GM19463 (cell line): ENCODE data around the gene BCDIN3D.
A peak's percentile ranks its signal among the peaks of the same experiment; 100 is the strongest.
"Not testable (repeated sequence)": the region's sequence is repeated elsewhere in the genome, so short reads cannot be mapped to it uniquely, and the experiment has no call there.

Experiments
- ATAC-seq: cut with Tn5 transposase; IDR thresholded peaks from one replicate; pipeline ENCODE4 v1.9.1; 2021; ENCODE audit warnings: mild to moderate bottlenecking, moderate library complexity; ENCODE audit not compliant: unreplicated experiment

Gene BCDIN3D

GRCh38 chr12:49863946-49864797, 21.3 kb upstream of the BCDIN3D start:
- ATAC-seq: no peak

GRCh38 chr12:49860921-49861320, 18.0 kb upstream of the BCDIN3D start:
- not testable (repeated sequence) for ATAC-seq

GRCh38 chr12:49855890-49856289, 13.0 kb upstream of the BCDIN3D start:
- not testable (repeated sequence) for ATAC-seq

DNA sequence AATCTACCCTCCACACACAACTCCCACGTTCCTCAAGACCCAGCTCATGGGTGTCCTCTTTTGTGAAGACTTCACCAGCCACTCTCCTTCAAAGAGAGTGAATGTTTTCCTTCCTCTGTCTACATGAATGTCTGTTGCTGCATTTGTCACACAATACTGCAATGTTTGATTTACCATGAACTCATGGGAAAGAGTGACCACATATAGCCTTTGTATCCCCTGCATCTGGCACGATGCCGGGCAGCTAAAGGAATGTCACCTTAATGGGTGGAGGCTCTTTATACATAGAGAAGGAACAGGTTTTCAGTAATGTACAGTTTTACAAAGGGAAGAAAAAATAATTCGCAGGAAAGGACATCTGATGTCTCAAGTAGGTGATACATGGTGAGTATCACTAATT, 12.1 kb upstream of the BCDIN3D start:
- ATAC-seq: no peak

GRCh38 chr12:49853671-49854070, 10.8 kb upstream of the BCDIN3D start:
- no peak for ATAC-seq

- no peak for ATAC-seq
These were observed 4.3 kb upstream of the BCDIN3D start for GRCh38 chr12:49847161-49847560.

GRCh38 chr12:49846032-49846431, 3.1 kb upstream of the BCDIN3D start:
- ATAC-seq: no peak

- no peak for ATAC-seq
These were observed 1.1 kb upstream of the BCDIN3D start for GRCh38 chr12:49843876-49844437.

DNA sequence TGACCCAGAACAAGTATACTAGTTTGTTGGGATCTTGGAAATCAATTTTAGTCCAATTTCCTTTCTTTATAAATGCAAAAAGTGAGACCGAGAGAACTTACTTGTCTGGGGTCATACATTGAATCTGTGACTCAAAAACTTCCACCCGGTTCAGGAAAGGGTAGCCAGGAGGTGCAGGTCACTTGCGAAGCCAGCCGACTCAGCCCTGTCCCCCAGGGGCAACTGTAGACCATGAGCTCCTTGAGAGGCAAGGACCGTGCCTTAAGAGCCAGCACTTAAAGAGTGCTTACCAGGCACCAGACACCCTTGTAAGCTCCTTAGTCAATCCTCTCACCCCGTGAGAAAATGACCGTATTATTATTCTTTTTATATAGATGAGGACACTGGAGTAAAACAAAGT, 505 bp upstream of the BCDIN3D start:
- no peak for ATAC-seq

DNA sequence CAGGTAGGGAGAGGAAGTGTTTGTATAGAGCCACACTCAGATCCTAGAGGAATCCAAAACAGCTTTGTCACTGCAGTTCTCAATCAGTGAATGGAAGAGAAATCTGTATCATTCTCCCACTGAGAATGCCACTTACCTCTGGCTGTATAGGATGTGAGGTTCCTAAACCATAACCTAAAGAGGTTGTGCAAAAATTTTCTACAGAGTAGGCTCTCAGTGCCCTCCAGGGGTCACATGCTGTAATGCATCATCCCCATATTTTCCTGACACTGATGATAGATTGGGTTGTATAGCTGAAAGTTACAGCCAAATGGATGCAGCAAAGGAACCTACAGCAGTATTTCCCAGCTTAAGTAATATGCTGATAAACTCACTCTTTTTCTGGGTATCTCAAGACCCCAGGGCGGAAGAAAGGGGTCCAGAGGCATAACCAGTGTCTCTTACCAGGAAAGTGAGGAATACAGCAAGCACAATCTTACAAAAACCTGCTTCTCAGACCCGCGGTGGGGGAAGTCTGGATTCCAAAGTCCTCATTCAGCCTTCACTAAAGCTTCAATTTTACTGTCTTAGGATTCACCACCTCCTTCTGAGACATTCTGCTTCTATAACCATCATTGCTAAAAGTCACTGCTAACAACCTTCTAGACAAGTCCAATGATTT, 3.8 kb downstream of the BCDIN3D start:
- ATAC-seq: no peak

GRCh38 chr12:49832836-49833421, 10.0 kb downstream of the BCDIN3D start:
- ATAC-seq: no peak

- no peak for ATAC-seq
These were observed 11.2 kb downstream of the BCDIN3D start for GRCh38 chr12:49831717-49832116.

GRCh38 chr12:49828133-49829091, 14.5 kb downstream of the BCDIN3D start, which contains the start of gene NCKAP5L:
NCKAP5L (minus strand) TSS chr12:49828413; CDS start chr12:49804044, 24,369 bp downstream.
- ATAC-seq: peak; percentile 93

GRCh38 chr12:49827401-49828099, 15.4 kb downstream of the BCDIN3D start:
- ATAC-seq: no peak

DNA sequence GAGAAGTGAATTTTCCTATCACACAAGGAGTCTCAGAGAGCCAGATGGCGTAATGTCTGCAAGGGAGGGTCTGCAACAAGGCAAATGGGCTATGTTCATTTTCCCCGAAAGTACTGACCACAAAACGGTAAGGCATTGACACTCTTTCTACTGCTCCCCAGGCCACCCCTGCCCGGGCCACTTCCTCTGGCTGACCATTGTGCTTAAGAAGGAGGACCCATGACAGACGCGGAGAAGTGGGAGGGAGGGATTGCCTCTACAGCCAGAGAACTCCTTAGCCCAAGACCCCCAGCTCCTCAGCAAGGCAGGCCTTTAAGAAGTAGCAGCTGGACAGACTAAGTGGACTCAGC, 15.9 kb downstream of the BCDIN3D start:
- no peak for ATAC-seq

DNA sequence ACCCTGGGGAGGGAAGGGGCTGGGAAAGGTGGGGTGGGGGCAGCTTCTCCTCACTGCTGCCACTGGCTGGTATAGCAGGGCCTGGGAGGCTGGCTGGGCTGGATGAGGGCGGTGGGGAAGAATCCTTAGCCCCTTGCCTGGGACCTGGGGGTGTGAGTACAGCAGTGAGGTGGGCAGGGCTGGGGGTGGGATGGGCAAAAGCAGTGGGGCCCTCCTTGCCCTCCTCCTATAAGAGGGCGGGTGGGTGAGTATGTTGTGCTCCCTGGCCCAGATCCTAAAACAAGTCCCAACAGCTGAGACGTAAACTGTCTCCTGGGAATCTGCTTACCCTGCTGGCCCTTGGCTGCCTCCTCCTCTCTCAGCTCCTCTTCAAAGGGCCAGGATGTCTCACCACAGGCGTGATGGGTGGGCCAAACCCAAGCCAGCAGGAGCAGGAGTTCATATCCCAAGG, 16.9 kb downstream of the BCDIN3D start:
- no peak for ATAC-seq

- ATAC-seq: no peak
These were observed 17.4 kb downstream of the BCDIN3D start for GRCh38 chr12:49825360-49825970.

GRCh38 chr12:49824895-49825294, 18.0 kb downstream of the BCDIN3D start:
- ATAC-seq: no peak

- no peak for ATAC-seq
These were observed 18.5 kb downstream of the BCDIN3D start for GRCh38 chr12:49824416-49824815.
